MM.1S (cell line): ENCODE measurements around the gene CCDC88B.

Experiments
- EZH2 ChIP-seq: fragments of 300-600 bp; sonication (generic); optimal IDR thresholded peaks from 2 replicates; pipeline ENCODE3; 2017; ENCODE audit warnings: low read depth, mild to moderate bottlenecking, antibody characterized with exemption, low read length, mixed read lengths
- EZH2phosphoT487 ChIP-seq: fragments of 300-600 bp; sonication (generic); IDR thresholded peaks from 2 replicates; pipeline ENCODE4 v1.6.1; 2018; ENCODE audit warnings: antibody characterized with exemption, low read length
- TF ChIP-seq, protein P1 (sequence below): fragments of 300-600 bp; sonication (generic); IDR thresholded peaks from 2 replicates; pipeline ENCODE4 v1.5.1; 2016; ENCODE audit warnings: antibody characterized with exemption, low read length, mixed read lengths

DNA sequence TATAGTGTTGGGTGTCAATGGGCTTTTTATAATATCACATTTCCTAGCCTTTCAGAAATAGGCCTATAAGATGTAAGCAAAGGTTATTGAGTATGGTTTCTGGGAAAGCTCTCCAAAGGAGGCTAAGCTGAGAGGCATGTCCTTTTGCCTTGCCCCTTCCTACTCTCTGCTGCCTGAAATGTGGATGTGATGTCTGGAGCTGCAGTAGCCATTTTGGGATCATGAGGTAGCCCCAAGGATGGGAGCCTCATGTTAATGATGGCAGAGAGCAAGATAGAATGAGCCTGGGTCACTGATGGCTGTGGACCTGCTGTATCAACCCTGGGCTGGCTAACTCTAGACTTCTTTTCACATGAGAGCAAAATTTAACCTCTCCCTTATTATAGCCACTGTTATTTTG is 47.9 kb downstream of the CCDC88B start:
- TF ChIP-seq, protein P1, sequence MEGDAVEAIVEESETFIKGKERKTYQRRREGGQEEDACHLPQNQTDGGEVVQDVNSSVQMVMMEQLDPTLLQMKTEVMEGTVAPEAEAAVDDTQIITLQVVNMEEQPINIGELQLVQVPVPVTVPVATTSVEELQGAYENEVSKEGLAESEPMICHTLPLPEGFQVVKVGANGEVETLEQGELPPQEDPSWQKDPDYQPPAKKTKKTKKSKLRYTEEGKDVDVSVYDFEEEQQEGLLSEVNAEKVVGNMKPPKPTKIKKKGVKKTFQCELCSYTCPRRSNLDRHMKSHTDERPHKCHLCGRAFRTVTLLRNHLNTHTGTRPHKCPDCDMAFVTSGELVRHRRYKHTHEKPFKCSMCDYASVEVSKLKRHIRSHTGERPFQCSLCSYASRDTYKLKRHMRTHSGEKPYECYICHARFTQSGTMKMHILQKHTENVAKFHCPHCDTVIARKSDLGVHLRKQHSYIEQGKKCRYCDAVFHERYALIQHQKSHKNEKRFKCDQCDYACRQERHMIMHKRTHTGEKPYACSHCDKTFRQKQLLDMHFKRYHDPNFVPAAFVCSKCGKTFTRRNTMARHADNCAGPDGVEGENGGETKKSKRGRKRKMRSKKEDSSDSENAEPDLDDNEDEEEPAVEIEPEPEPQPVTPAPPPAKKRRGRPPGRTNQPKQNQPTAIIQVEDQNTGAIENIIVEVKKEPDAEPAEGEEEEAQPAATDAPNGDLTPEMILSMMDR: no peak
- TF ChIP-seq EZH2: no peak
- TF ChIP-seq EZH2phosphoT487: no peak
